22Rv1 (cell line): ENCODE measurements around the gene PARP3.

Experiments used
- CTCF ChIP-seq: fragments of 450-650 bp; IDR thresholded peaks from 2 replicates; pipeline ENCODE4 v1.5.1; 2017; ENCODE audit warnings: mild to moderate bottlenecking
- ZFX ChIP-seq: fragments of 450-650 bp; IDR thresholded peaks from 2 replicates; pipeline ENCODE4 v1.6.1; 2017; ENCODE audit warnings: antibody characterized with exemption, borderline replicate concordance

GRCh38 chr3:51961602-51962569, 19.7 kb downstream of the PARP3 start:
- TF ChIP-seq CTCF (no peak), ZFX (no peak)
